Activated CD8-positive, alpha-beta T cell treated with anti-CD3 and anti-CD28 coated beads, Interleukin-2, amount 10 ng/mL, durations not matched to agents 7 days and 5 days (primary cell): ENCODE measurements around the gene TBKBP1. TPM values are rescaled to one million over a fixed set of nuclear protein-coding genes. Genes with fewer than 3 reads are reported as not detected.
A peak's percentile ranks its signal among the peaks of the same experiment; 100 is the strongest.

ENCODE experiments used
- ATAC-seq: fragments of 150-1000 bp; cut with Tn5 transposase; one replicate; pipeline ENCODE4 v1.10.0; 2021; ENCODE audit warnings: moderate library complexity
- CTCF ChIA-PET: fragments of 350-600 bp; sonication (Branson Sonifier 250); formaldehyde crosslinking; loops from one replicate; lab custom pipeline; 2021; ENCODE audit warnings: antibody characterized with exemption; lab: Charles Lee
- POLR2A ChIA-PET: fragments of 350-600 bp; sonication (Branson Sonifier 250); formaldehyde crosslinking; loops from one replicate; lab custom pipeline; 2021; ENCODE audit warnings: antibody characterized with exemption; lab: Charles Lee
- DNase-seq: peaks from one replicate; pipeline ENCODE4 v3.0.0-alpha.2; 2020
- H3K27ac Mint-ChIP-seq: one replicate; pipeline ENCODE4 v1.8.0; 2021; ENCODE audit warnings: mild to moderate bottlenecking, mixed read lengths
- H3K27me3 Mint-ChIP-seq: one replicate; pipeline ENCODE4 v1.8.0; 2021; ENCODE audit warnings: low read depth, mixed read lengths
- H3K36me3 Mint-ChIP-seq: one replicate; pipeline ENCODE4 v1.8.0; 2021; ENCODE audit warnings: low read depth, mixed read lengths
- H3K4me1 Mint-ChIP-seq: one replicate; pipeline ENCODE4 v1.8.0; 2021; ENCODE audit warnings: low read depth, mixed read lengths
- H3K4me3 Mint-ChIP-seq: one replicate; pipeline ENCODE4 v1.8.0; 2021; ENCODE audit warnings: mild to moderate bottlenecking, mixed read lengths
- H3K9me3 Mint-ChIP-seq: one replicate; pipeline ENCODE4 v1.8.0; 2022; ENCODE audit warnings: mixed read lengths; ENCODE audit not compliant: insufficient read depth
- total RNA-seq, 2 experiments: library from RNA; stranded (reverse); gene quantifications; one replicate each; pipeline ENCODE4 v1.2.3, GENCODE V29; 2021

The TBKBP1 gene
- total RNA-seq, 2 experiments from 2014 or later: 2.4 to 3.7 TPM

- ATAC-seq: peak; percentile 48
- peak overlapping the region; percentile 87 for H3K27ac Mint-ChIP-seq
- no peaks in the 10 kb centered on the region for H3K36me3 Mint-ChIP-seq
- H3K9me3 Mint-ChIP-seq: no peaks in the 10 kb centered on the region
- peak overlapping the region; percentile 33 for H3K4me3 Mint-ChIP-seq
- ChIA-PET CTCF (interaction anchor here (0.6 to 12.8 kb wide), 15 partner anchors 8 to 101 kb away, joined by 3 to 474 read pairs (median 5); partner anchors contain the start of genes KPNB1 and TBX21), POLR2A (interaction anchor here (0.7 to 4.4 kb wide), 10 partner anchors 8 to 195 kb away, joined by 3 to 34 read pairs (median 6); partner anchors contain the start of genes LRRC46, MRPL10 and TBX21)
- peaks cover 67% of the 10 kb centered on the region for H3K4me1 Mint-ChIP-seq
- H3K27me3 Mint-ChIP-seq: no peaks in the 10 kb centered on the region
- DNase-seq: peak; percentile 62
These were observed 6.8 kb downstream of the TBKBP1 start for GRCh38 chr17:47700471-47701449.

- Mint-ChIP-seq H3K4me3 (peak overlapping the region; percentile 33), H3K27ac (peak overlapping the region; percentile 87), H3K27me3 (no peaks in the 10 kb centered on the region), H3K36me3 (no peaks in the 10 kb centered on the region), H3K4me1 (peaks cover 75% of the 10 kb centered on the region), H3K9me3 (no peaks in the 10 kb centered on the region)
- ATAC-seq (no peak), DNase-seq (no peak)
- ChIA-PET CTCF (interaction anchor here (0.8 to 12.8 kb wide), 7 partner anchors 16 to 100 kb away, joined by 3 to 474 read pairs (median 5); partner anchors contain the start of genes KPNB1 and TBX21), POLR2A (interaction anchor here (0.9 to 4.4 kb wide), 7 partner anchors 9 to 33 kb away, joined by 3 to 34 read pairs (median 6); partner anchors contain the start of gene TBX21)
These were observed 7.6 kb downstream of the TBKBP1 start for GRCh38 chr17:47701608-47702007.

GRCh38 chr17:47702391-47702995 lies 8.5 kb downstream of the TBKBP1 start:
- CTCF ChIA-PET: interaction anchor here (1.0 to 12.8 kb wide), 3 partner anchors 15 to 100 kb away, joined by 3 to 474 read pairs (median 113); partner anchors contain the start of gene TBX21
- Mint-ChIP-seq H3K36me3 (no peaks in the 10 kb centered on the region), H3K27me3 (no peaks in the 10 kb centered on the region), H3K27ac (peak overlapping the region; percentile 87), H3K9me3 (no peaks in the 10 kb centered on the region), H3K4me1 (peaks cover 82% of the 10 kb centered on the region), H3K4me3 (peak overlapping the region; percentile 15)
- POLR2A ChIA-PET: interaction anchor here (0.8 to 4.4 kb wide), 5 partner anchors 10 to 193 kb away, joined by 3 to 34 read pairs (median 3); partner anchors contain the start of gene TBX21
- DNase-seq (no peak), ATAC-seq (no peak)

- DNase-seq (peak; percentile 74), ATAC-seq (peak; percentile 40)
- POLR2A ChIA-PET: interaction anchor here (0.7 to 4.4 kb wide), 3 partner anchors 10 to 109 kb away, joined by 3 to 34 read pairs (median 3); partner anchors contain the start of gene TBX21
- H3K27me3 Mint-ChIP-seq: no peaks in the 10 kb centered on the region
- H3K36me3 Mint-ChIP-seq: no peaks in the 10 kb centered on the region
- H3K4me3 Mint-ChIP-seq: peak overlapping the region; percentile 61
- no peaks in the 10 kb centered on the region for H3K9me3 Mint-ChIP-seq
- peak overlapping the region; percentile 92 for H3K27ac Mint-ChIP-seq
- CTCF ChIA-PET: interaction anchor here (1.9 to 12.8 kb wide), 2 partner anchors 16 to 32 kb away, joined by 14 to 474 read pairs; partner anchors contain the start of gene TBX21
- H3K4me1 Mint-ChIP-seq: peaks cover 88% of the 10 kb centered on the region
These were observed 9.2 kb downstream of the TBKBP1 start for GRCh38 chr17:47703191-47703591.

GRCh38 chr17:47703671-47704070 lies 9.7 kb downstream of the TBKBP1 start:
- DNase-seq (no peak), ATAC-seq (no peak)
- Mint-ChIP-seq H3K4me1 (peaks cover 87% of the 10 kb centered on the region), H3K9me3 (no peaks in the 10 kb centered on the region), H3K27me3 (no peaks in the 10 kb centered on the region), H3K36me3 (no peaks in the 10 kb centered on the region), H3K27ac (peak overlapping the region; percentile 92), H3K4me3 (peak overlapping the region; percentile 61)
- POLR2A ChIA-PET: interaction anchor here (0.7 to 1.7 kb wide), 3 partner anchors 29 to 109 kb away, joined by 3 to 11 read pairs (median 4); partner anchors contain the start of gene TBX21
- CTCF ChIA-PET: interaction anchor here (1.9 to 12.8 kb wide), 2 partner anchors 15 to 32 kb away, joined by 14 to 474 read pairs; partner anchors contain the start of gene TBX21

GRCh38 chr17:47704116-47704515 lies 10.2 kb downstream of the TBKBP1 start:
- H3K4me1 Mint-ChIP-seq: peaks cover 82% of the 10 kb centered on the region
- peak overlapping the region; percentile 61 for H3K4me3 Mint-ChIP-seq
- peak overlapping the region; percentile 92 for H3K27ac Mint-ChIP-seq
- no peaks in the 10 kb centered on the region for H3K36me3 Mint-ChIP-seq
- DNase-seq (peak; percentile 59), ATAC-seq (peak; percentile 3)
- no peaks in the 10 kb centered on the region for H3K9me3 Mint-ChIP-seq
- H3K27me3 Mint-ChIP-seq: no peaks in the 10 kb centered on the region
- POLR2A ChIA-PET: interaction anchor here (1.0 to 1.7 kb wide), 4 partner anchors 17 to 32 kb away, joined by 3 to 11 read pairs (median 4); partner anchors contain the start of gene TBX21
- CTCF ChIA-PET: interaction anchor here (0.7 to 12.8 kb wide), 4 partner anchors 15 to 86 kb away, joined by 3 to 474 read pairs (median 8); partner anchors contain the start of gene TBX21

GRCh38 chr17:47704736-47705135 lies 10.8 kb downstream of the TBKBP1 start:
- POLR2A ChIA-PET: interaction anchor here (1.0 to 1.7 kb wide), 4 partner anchors 17 to 31 kb away, joined by 3 to 11 read pairs (median 4); partner anchors contain the start of gene TBX21
- CTCF ChIA-PET: interaction anchor here (0.7 to 12.8 kb wide), 4 partner anchors 14 to 85 kb away, joined by 3 to 474 read pairs (median 8); partner anchors contain the start of gene TBX21
- no peaks in the 10 kb centered on the region for H3K9me3 Mint-ChIP-seq
- ATAC-seq: no peak
- H3K27me3 Mint-ChIP-seq: no peaks in the 10 kb centered on the region
- H3K27ac Mint-ChIP-seq: peak overlapping the region; percentile 92
- peak overlapping the region; percentile 61 for H3K4me3 Mint-ChIP-seq
- DNase-seq: no peak
- peaks cover 81% of the 10 kb centered on the region for H3K4me1 Mint-ChIP-seq
- H3K36me3 Mint-ChIP-seq: no peaks in the 10 kb centered on the region

GRCh38 chr17:47705536-47706530 lies 11.9 kb downstream of the TBKBP1 start:
- ATAC-seq: peak; percentile 20
- POLR2A ChIA-PET: interaction anchor here (0.9 to 2.6 kb wide), 3 partner anchors 27 to 57 kb away, joined by 3 to 9 read pairs (median 5); partner anchors contain the start of gene TBX21
- H3K9me3 Mint-ChIP-seq: no peaks in the 10 kb centered on the region
- DNase-seq: peak; percentile 61
- peak overlapping the region; percentile 92 for H3K27ac Mint-ChIP-seq
- H3K36me3 Mint-ChIP-seq: no peaks in the 10 kb centered on the region
- CTCF ChIA-PET: interaction anchor here (2.3 to 12.8 kb wide), 3 partner anchors 8 to 29 kb away, joined by 8 to 474 read pairs (median 33); partner anchors contain the start of gene TBX21
- peak overlapping the region; percentile 44 for H3K4me3 Mint-ChIP-seq
- no peaks in the 10 kb centered on the region for H3K27me3 Mint-ChIP-seq
- H3K4me1 Mint-ChIP-seq: peaks cover 81% of the 10 kb centered on the region

- ATAC-seq (no peak), DNase-seq (no peak)
- ChIA-PET CTCF (interaction anchor here (1.5 to 12.8 kb wide), 5 partner anchors 8 to 28 kb away, joined by 3 to 474 read pairs (median 15); partner anchors contain the start of gene TBX21), POLR2A (interaction anchor here (1.3 to 2.6 kb wide), 3 partner anchors 9 to 28 kb away, joined by 4 to 9 read pairs (median 6); partner anchors contain the start of gene TBX21)
- Mint-ChIP-seq H3K27ac (peak overlapping the region; percentile 92), H3K4me3 (peak overlapping the region; percentile 15), H3K27me3 (no peaks in the 10 kb centered on the region), H3K9me3 (no peaks in the 10 kb centered on the region), H3K36me3 (no peaks in the 10 kb centered on the region), H3K4me1 (peaks cover 72% of the 10 kb centered on the region)
These were observed 13.3 kb downstream of the TBKBP1 start for GRCh38 chr17:47707056-47707804.
